HG02870 (cell line): ENCODE data around the gene MSANTD3.

Experiments
- ATAC-seq: cut with Tn5 transposase; IDR thresholded peaks from one replicate; pipeline ENCODE4 v1.9.1; 2021; ENCODE audit warnings: mild to moderate bottlenecking, moderate library complexity; ENCODE audit not compliant: unreplicated experiment

Gene MSANTD3

DNA sequence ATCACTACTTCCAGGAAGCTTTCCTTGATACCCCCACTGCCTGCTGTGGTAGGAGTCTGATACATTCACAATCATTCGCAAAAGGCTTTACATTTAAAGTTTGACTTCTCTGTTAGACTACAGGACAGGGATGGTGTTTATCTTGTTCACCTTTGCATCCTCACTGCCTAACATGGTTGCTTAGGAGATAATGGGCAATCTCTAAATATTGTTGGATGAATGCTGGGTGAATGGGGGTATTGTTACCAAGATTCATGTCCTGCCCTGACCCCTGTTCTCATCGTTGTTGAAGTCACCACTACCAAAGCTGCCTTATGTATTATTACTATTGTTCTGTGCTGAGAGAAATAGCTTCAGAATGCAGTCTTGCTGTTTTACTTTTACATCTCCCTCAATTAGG, 38.3 kb downstream of the MSANTD3 start:
- no peak for ATAC-seq

DNA sequence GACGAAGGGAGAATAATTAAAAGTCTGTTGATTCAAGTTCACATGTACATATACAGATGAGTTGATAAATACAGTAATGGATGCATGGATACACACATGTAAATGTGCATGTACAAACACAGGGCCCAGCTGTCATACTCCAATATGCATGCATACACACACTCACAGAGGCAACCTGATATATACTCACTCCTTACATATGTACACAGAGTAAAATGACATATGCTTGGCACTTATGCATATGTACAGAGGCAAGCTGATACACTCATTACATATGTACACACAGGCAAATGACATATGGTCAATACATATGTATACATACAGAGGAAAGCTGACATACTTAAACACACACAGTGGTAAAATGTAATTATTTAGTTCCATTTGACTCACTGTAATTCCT, 38.8 kb downstream of the MSANTD3 start:
- ATAC-seq: no peak

DNA sequence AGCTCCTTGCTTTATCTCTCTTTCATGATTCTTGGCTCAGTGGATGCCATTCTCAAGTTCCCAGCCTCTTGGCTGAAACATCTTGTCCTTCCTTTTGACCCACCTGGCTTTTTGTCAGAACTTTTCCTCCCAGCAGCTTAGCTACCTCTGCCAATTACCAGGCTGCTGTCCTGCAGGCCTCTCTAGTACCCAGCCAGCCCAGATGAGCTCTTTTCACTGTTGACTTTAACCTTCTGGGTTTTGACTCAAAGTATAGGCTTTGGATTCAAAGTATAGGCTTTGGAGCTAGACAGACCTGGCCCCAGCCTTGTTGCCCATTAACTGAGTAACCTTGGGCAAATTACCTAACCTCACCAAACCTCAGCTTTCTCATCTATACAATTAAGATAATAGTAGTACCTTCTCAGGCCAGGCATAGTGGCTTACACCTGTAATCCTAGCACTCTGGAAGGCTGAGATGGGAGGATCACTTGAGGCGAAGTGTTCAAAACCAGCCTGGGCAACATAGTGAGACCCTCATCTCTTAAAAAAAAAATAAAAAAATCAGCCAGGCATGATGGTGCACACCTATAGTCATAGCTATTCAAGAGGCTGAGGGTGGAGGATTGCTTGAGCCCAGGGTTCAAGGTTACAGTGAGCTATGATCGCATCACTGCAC, 39.4 kb downstream of the MSANTD3 start:
- no peak for ATAC-seq

DNA sequence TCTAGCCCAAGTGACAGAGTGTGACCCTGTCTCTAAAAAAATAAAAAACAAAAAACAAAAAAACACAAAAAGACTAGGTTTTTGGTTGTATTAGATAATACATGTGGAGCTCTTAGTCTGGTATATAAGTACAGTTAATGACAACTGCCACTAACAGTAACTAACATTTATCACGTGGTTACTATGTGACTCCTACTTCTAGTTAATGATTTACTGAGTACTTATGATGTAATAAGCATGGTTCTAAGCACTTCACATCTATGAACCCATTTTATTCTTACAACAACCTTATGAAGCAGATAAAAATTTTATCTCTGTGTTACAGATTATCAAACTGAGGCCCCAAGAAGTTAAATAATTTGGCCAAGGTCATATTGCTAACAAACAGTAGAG, 39.9 kb downstream of the MSANTD3 start:
- no peak for ATAC-seq

DNA sequence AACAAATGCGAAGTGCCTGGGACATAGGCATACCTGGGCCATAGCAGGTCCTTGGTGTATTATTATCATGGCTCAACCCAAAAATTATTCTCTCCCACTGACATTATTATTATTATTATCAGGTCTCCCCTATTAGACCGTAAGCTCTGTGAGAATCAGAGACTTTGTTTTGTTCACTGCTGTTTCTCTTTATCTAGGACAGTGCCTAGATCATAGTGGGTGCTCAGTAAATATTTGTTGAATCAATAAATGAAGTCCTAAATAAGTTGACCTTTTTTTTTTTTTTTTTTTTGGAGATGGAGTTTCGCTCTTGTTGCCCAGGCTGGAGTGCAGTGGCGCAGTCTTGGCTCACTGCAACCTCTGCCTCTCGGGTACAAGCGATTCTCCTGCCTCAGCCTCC, 41.1 kb downstream of the MSANTD3 start:
- ATAC-seq: no peak

DNA sequence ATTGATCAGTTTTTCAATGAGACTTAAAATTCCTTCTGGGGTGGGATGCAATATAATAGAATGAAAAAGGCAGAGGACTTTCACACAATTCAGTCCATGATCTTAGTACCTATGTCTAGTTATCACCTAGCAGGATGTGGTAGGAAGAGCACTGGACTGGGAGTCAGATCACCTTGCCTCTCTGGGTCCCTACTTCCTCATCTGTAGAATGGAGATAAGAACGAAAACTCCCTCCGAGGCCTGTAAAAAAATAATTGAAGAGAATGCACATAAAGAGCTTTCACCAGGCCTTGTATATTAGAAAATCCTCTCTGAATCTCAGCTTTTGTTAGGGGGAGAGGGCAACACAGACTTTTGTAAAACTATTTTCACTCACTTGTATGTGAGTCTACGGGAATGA, 45.3 kb downstream of the MSANTD3 start:
- ATAC-seq: no peak

DNA sequence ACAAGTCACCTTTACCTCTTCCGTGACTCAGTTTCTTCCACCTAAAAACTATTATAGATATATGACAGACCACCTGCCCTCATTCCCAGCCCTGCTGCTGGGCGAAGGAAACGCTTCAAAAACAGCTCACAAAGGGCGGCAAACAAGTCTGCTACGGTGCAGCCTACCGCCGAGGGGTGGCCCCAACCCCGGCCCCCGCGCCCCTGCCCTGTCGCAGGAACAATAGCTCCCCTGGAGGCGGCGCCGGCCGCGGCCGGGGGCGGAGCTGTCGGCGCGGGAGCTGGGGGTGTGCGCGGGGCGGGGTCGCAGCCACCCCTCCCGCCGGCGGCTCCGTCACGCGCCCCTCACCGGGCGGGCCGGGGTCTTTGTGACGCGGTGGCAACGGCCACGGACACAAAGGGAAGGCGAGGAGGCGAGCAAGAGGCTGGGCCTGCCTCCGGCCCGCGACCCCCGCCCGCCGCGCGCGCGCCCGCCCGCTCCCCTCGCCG, 45.9 kb downstream of the MSANTD3 start, which contains the start of gene TMEFF1:
TMEFF1 (plus strand) TSS at position 362 of the 488 bp plus-strand sequence. CDS start 396 bp downstream, outside the sequence.
- peak; percentile 50 for ATAC-seq

DNA sequence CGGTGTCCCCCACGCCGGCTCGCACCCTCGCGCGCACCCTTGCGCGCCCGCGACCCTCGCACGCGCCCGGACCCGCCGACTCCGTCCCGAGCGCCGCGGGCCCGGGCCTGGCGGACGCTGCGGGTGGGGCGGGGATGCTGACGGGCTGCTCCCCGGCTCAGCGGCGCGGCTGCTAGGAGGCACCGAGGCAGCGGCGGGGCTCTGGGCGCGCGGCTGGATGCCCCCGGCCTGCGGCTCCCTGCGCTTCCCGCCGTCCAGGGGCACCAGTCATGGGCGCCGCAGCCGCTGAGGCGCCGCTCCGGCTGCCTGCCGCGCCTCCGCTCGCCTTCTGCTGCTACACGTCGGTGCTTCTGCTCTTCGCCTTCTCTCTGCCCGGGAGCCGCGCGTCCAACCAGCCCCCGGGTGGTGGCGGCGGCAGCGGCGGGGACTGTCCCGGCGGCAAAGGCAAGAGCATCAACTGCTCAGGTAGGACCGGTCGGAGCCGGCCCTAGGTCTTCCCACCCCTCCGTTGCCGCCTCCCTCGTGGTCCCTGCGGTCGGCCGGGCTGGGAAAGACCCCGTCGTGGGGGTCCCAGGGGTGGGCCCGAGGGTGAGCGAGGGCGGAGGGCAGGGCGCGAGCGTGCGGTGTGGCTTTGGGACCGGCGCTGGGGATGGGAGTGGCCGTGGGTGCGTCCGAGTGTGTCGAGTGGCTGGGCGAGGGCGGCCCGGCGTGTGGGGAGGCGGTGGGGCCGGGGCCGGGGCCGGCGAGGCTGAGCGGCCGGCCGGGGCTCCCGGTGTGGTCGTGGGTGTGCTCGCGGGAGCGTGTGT, 46.5 kb downstream of the MSANTD3 start:
- peak; percentile 70 for ATAC-seq

DNA sequence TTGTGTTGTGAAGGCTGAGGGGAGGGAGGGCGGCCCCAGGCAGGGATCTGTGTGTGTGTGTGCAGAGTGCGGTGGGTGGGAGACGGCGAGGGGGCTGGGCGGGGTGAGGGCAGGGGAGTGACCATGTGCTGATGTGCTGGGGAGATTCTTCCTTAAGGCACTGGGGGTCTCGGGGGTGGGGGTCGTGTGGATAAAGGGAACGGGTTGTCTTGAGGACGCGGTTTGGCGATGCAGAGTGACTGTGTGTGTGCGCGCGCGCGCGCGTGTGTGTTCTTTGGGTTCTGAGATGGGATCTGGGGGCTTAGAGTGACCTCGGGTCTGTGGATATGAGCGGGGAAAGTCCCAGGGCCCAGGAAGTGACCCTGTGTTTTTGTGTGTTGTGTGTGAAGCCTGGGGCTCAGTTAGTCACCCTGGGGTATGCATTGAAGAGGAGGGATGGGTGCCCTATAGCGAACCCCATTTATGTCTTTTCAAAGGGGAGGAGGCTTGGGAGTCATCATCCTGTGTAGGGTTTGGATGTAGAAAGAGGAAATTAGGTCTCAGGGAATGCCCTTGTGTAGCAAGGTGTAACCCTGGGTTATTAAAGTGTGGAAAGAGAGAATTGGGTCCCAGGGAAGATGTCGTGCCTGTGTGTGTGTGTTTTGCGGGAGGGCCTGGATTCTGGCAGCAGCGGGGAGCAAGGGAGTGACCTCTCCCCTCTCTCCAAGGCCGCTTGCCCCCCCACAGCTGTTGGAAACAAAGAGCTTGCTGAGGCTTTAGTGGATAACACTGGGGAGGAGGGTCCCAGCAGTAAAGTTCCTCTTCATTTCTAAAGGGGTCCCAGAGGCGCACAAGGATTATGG, 47.4 kb downstream of the MSANTD3 start:
- no peak for ATAC-seq

DNA sequence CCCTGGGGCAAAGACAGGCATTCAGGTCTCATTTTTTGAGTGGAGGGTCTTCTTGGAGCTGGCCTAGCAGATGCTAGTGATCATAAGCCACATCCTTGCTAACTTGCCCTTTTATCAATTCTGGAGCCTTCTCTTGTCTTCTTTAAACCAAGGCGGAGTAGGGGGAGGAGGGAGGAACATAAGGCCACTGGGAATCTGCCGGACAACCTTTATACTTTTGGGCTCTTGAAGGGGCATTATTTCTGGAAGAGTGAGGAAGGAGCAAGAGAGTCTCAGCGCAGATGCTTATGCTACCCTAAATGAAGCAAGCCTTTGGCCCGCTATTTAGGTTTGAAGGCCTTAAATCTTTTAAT, 48.0 kb downstream of the MSANTD3 start:
- no peak for ATAC-seq

DNA sequence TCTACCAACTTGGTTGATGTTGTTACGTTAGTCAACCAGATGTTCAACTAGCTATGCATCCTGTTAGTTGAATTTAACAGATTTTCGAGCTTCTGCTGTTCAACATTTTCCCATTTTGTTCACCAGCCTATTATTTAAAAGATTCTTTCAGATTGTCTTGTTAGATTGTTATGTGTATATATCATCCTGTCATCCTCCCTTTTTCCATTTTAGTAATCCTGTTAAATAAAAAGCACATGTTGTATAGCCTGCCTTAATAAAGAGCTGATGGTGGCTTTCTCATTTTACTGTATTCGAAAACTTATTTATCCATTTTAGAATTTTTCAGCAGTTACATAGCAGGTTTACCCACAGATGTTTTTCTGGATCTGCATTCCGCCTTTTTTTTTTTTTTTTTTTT, 50.3 kb downstream of the MSANTD3 start:
- ATAC-seq: no peak

DNA sequence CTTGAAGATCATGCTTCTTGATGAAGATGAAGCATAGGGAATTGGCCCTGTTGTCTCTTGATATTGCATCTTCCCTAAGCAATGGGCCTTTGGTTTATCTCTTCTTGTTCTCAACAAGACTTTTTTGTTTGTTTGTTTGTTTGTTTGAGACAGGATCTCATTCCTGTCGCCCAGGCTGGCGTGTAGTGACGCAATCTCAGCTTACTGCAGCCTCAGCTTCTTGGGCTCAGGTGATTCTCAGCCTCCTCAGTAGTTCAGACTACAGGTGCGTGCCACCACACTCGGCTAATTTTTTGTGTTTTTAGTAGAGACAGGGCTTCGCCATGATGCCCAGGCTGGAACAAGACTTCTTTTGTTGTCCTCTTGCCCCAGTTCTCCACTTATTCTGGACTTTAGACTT, 51.2 kb downstream of the MSANTD3 start:
- ATAC-seq: no peak

DNA sequence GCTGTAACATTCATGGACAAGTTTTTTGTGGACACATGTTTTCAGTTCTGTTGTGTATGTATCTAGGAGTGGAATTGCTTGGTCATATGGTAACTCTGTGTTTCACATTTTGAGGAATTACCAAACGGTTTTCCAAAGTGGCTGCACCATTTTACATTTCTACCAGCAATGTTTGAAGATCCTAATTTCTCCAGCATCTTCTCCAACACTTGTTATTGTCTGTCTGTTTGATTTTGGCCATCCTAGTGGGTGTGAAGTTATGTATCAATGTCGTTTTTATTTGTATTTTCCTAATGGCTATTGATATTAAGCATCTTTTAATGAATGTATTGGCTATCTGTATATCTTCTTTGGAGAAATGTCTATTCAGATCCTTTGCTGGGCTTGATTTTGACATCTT, 52.9 kb downstream of the MSANTD3 start:
- ATAC-seq: no peak

DNA sequence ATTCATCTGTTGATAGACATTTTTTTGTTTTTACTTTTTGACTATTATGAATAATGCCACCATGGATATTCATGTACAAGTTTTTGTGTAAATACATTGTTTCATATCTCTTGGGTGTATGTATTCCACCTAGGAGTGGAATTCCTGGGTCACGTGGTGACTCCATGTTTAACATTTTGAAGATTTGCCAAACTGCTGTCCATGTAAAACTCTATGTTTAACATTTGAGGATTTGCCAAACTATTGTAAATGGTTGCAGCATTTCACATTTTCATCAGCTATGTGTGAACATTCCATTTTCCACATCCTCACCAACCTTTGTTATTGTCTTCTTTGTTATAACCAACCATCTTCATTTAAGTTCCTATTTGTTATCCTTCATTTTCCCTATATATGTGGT, 58.3 kb downstream of the MSANTD3 start:
- ATAC-seq: no peak

DNA sequence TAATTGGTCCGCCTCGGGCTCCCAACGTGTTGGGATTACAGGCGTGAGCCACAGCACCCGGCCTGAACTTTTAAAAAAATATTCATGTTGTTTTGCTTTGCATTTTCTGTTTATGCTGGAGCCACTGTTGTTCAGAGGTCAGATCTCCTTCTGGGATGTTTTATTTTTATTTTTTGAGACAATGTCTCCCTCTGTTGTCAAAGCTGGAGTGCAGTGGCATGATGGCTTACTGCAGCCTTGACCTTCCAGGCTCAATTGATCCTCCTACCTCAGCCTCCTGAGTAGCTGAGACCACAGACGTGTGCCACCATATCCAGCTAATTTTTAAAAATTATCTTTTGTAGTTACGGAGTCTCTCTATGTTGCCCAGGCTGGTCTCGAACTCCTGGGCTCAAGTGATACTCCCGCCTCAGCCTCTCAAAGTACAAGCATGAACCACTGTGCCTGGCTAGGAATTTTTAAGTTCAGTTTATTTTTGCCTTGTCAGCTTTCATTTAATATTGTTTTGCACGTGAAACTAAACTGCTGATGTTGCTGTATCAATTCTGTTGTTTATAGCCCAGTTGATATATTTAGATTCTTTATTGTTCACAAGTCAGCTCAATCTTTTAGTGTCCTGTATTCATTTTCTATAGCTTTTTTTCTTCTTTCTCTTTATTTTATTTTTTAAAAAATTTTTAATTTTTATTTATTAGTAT, 59.7 kb downstream of the MSANTD3 start:
- ATAC-seq: no peak

DNA sequence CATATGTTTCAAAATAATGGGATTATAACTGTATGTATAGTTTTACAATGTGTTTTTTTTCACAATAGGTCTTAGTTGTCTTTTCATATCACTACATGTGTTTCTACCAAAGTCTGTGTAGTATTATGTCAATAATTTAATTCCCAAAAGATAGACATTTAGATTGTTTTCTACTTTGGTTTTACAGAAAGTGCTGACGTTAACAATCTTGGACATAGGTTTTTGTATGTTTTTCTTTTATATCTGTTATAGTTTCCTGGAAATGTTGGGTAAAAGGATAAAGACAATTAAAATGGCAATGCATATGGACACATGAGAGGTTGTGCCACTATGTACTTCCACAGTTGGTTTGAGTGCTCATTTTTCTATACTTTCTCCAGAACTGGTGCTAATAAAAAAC, 61.2 kb downstream of the MSANTD3 start:
- no peak for ATAC-seq

DNA sequence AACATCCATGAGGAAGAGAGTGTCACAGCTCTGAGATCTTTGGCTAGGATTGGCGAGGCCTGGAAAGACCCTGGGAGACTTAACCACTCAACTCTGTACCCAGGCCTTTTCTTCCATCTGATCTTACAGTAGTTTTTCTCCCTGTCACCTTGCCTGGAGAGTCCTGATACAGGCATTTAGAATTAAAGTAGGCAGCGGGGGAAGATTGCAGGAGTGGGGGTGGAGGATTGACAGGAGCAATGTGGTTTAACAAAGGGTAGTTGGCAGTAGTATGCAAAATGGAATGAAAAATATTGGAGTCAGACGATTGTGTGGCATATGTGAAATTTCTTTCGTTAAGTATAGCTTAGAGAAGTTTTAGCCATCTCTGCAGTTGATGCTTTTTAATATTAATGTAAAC, 62.9 kb downstream of the MSANTD3 start:
- ATAC-seq: no peak

DNA sequence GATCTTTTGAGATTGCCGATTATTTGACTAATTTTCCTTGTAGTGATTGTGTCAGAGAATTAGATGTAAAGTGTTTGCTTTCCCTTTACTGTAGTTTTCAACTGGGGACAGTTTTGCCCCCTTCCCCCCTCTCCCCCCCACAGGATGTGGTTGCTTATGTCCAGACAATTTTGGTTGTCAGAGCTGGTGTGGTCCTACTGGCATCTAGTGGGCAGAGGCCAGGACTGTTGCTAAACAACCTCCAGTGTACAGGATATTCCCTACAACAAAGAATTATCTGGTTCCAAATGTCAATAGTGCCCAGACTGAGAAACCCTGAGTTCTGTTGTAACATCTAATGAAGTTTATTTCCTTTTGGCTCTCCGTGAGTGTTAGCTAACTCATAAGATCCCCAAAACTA, 66.0 kb downstream of the MSANTD3 start:
- ATAC-seq: no peak

DNA sequence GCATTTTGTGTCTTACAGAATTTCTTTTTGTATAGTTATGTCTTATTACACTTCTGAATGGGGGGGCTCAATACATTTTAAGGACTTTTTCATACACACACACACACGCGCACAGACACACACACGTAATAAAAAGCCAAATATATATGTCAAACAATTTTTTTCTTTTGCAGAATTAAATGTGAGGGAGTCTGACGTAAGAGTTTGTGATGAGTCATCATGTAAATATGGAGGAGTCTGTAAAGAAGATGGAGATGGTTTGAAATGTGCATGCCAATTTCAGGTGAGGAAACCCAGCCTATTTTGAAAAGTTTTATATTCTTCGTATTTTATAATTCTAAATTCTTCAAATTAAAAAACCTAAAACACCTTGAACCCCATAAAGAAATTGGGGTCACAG, 71.6 kb downstream of the MSANTD3 start:
- ATAC-seq: no peak

DNA sequence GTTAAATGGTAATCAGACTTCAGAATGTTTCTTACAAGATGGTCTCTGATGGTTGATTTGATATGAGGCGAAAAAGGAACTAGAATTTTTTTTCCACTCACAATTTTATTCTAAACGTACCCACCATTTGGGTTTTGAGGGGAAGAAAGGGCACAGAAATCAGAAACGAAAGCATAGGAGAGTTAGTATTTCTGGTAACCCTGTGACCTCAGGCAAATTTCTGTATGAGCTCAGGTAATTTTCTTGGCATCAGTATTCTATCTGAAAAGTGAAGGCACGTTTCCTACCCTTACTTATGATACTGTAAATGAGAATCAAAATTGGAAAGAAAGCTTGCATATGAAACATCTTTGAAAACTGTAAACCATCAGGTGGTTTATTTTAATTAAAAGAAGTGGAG, 72.5 kb downstream of the MSANTD3 start:
- no peak for ATAC-seq

DNA sequence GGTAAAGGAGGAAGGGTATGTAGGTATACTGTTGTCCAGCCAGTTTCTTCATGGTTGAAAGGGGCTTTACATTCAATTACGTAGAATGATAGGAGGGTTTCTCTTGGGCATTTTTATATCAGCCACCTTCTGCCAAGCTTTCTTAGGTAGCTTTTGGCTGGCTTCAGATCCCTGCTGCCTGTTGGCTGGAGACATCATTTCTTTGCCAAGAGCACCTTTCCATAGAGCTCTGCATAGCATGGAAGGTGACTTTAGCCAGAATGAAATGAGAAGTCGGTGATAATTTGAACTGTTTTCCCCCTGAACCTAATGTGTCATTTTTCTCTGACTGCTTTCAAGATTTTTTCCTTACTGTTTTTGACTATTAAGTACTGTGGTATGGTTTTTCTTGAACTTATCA, 72.9 kb downstream of the MSANTD3 start:
- no peak for ATAC-seq
